ENCODE results near the gene KLF13.

The KLF13 gene

DNA sequence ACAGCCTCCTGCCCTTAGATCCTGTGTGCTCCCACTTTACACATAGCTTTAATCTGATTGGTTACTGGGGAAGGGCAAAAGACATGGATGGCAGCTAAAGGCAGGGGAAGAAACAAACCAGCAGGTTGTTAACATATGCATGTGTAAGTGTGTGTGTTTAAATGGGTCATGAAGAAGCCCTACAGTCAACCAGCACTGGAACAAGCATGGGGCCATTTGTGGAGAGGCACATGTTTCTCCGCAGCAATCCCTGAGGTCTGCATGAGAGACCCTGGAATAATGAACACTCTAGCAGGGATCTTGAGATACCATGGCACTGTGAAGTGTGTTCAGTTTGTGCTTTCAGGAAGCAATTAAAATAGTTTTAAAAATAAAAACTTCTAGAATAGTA is 6.0 kb downstream of the KLF13 start:
- Histone ChIP-seq H3K27ac (ENCODE audit: insufficient read depth, low read length, poor library complexity, severe bottlenecking) (peak overlapping the region; percentile 29), H3K4me3 (ENCODE audit: insufficient read depth, low read depth, low read length, poor library complexity, severe bottlenecking) (no peak overlapping the region), H3K4me1 (ENCODE audit: control insufficient read depth, insufficient read depth, low read length, poor library complexity, severe bottlenecking) (peaks cover 82% of the 10 kb centered on the region), H3K27me3 (replicated peaks; ENCODE audit: control insufficient read depth, insufficient read depth, low read length, poor library complexity, severe bottlenecking) (no peaks in the 10 kb centered on the region), H3K9me3 (ENCODE audit: control insufficient read depth, low read length) (no peaks in the 10 kb centered on the region), H3K36me3 (ENCODE audit: control insufficient read depth, insufficient read depth, low read length) (peaks cover 4% of the 10 kb centered on the region)
- no peak for DNase-seq

DNA sequence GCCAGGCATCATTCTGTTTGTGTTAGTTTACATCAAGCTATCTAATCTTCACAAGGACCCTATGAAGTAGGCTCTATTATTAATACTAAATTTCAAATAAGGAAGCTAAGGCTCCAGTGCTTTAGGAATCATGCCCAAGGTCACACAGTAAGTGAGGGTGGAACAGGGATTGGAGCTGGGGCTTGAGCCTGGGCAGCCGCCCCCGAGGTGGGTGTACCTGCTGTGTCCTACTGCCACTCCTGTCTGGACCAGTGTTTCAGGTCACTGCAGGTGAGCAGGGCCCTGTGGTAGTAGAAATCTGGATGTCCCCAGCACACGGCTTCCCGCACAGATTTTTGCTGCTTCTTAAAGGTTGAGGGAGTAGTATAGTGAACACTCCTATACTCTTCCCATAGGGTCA is 6.5 kb downstream of the KLF13 start:
- H3K27me3 ChIP-seq (replicated peaks; ENCODE audit: control insufficient read depth, insufficient read depth, low read length, poor library complexity, severe bottlenecking): no peaks in the 10 kb centered on the region
- H3K27ac ChIP-seq (ENCODE audit: insufficient read depth, low read length, poor library complexity, severe bottlenecking): peak overlapping the region; percentile 29
- H3K4me3 ChIP-seq (ENCODE audit: insufficient read depth, low read depth, low read length, poor library complexity, severe bottlenecking): no peak overlapping the region
- H3K4me1 ChIP-seq (ENCODE audit: control insufficient read depth, insufficient read depth, low read length, poor library complexity, severe bottlenecking): peaks cover 86% of the 10 kb centered on the region
- DNase-seq: no peak
- H3K9me3 ChIP-seq (ENCODE audit: control insufficient read depth, low read length): no peaks in the 10 kb centered on the region
- H3K36me3 ChIP-seq (ENCODE audit: control insufficient read depth, insufficient read depth, low read length): peaks cover 4% of the 10 kb centered on the region

DNA sequence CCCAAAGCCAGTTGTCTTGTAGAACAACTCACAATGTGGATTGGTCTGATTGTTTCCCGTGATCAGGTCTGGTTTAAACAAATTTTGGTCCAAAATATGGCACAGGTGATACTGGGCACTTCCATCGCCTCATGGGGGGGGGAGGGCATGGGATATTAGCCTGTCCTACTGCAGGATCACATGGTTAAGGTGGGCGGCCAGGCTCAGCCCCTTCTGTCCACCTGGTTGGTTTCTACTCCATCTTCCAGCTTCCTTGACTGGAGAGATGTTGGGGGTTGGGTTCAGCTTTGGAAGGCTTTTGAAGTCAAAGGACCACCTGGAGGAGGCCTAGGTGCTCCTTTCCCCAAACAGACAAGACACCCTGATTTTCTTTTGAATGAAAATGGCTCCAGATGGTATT is 7.2 kb downstream of the KLF13 start:
- DNase-seq: no peak
- peaks cover 4% of the 10 kb centered on the region for H3K36me3 ChIP-seq (ENCODE audit: control insufficient read depth, insufficient read depth, low read length)
- no peak overlapping the region for H3K27ac ChIP-seq (ENCODE audit: insufficient read depth, low read length, poor library complexity, severe bottlenecking)
- H3K9me3 ChIP-seq (ENCODE audit: control insufficient read depth, low read length): no peaks in the 10 kb centered on the region
- H3K4me1 ChIP-seq (ENCODE audit: control insufficient read depth, insufficient read depth, low read length, poor library complexity, severe bottlenecking): peaks cover 92% of the 10 kb centered on the region
- H3K4me3 ChIP-seq (ENCODE audit: insufficient read depth, low read depth, low read length, poor library complexity, severe bottlenecking): no peak overlapping the region
- H3K27me3 ChIP-seq (replicated peaks; ENCODE audit: control insufficient read depth, insufficient read depth, low read length, poor library complexity, severe bottlenecking): no peaks in the 10 kb centered on the region

DNA sequence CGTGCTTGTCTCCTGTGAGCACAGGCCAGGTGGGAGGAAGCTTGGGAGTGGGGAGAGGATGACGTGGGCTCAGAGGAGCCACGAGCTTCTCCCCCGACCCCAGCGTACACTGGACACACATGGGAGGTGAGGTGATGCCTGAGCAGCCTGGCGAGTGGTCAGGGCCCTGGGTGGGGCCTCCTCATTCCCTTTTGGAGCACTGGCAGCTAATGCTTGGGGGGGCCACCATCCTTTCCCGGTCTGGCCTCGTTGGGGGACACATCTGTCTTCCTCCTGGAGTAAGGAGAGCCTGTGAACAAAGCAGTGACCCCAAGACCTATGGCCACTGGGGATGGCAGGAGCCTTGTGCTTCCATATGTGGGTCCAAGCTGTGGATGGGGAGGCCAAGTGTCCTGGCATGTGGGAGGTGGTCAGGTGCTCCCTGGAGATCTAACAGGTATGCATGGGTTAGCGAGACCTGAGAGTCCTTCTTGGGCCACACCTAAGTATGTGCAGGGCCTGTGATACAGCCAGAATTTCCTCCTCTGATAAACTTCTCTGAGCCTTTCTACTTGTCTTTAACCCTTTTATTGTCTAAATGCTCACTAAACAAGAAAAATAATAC is 9.5 kb downstream of the KLF13 start:
- Histone ChIP-seq H3K27ac (ENCODE audit: insufficient read depth, low read length, poor library complexity, severe bottlenecking) (peak overlapping the region; percentile 42), H3K4me1 (ENCODE audit: control insufficient read depth, insufficient read depth, low read length, poor library complexity, severe bottlenecking) (peaks cover 92% of the 10 kb centered on the region), H3K27me3 (replicated peaks; ENCODE audit: control insufficient read depth, insufficient read depth, low read length, poor library complexity, severe bottlenecking) (no peaks in the 10 kb centered on the region), H3K4me3 (ENCODE audit: insufficient read depth, low read depth, low read length, poor library complexity, severe bottlenecking) (no peak overlapping the region), H3K9me3 (ENCODE audit: control insufficient read depth, low read length) (no peaks in the 10 kb centered on the region), H3K36me3 (ENCODE audit: control insufficient read depth, insufficient read depth, low read length) (peaks cover 6% of the 10 kb centered on the region)
- no peak for DNase-seq

DNA sequence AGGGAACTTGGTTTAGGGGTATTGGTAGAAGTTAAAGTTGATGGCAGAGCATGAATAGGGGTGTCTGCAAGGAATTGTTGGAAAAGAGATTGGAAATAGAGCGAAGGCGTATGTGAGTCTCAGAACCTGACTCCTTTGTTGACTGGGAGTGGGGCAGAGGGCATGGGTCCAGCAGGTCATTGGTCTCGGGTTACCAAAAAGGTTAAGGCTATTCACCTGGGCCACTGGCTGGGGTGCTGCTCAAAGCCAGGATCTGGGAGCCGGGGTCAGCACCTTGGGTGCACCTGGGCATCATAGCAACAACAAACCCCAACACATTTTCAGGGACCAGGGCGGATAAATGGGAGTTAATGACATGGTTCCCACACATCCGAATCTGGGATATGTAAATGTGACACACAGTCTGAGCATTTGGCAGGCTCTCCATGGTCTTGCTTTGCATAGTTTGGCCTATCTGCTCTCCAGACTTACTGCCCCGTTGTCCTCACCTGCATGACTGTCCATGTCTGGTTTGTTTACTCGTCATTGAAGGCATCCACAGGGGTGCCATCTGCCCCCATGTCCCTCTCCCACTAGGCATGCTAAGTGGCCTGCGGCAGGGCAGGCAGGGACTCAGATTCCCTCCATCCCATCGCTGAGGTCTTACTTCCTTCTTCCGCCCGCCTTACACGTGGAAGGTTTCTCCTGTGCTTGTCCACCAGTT is 10.1 kb downstream of the KLF13 start:
- Histone ChIP-seq H3K9me3 (ENCODE audit: control insufficient read depth, low read length) (no peaks in the 10 kb centered on the region), H3K4me1 (ENCODE audit: control insufficient read depth, insufficient read depth, low read length, poor library complexity, severe bottlenecking) (peaks cover 91% of the 10 kb centered on the region), H3K36me3 (ENCODE audit: control insufficient read depth, insufficient read depth, low read length) (peaks cover 6% of the 10 kb centered on the region), H3K27ac (ENCODE audit: insufficient read depth, low read length, poor library complexity, severe bottlenecking) (peak overlapping the region; percentile 42), H3K27me3 (replicated peaks; ENCODE audit: control insufficient read depth, insufficient read depth, low read length, poor library complexity, severe bottlenecking) (no peaks in the 10 kb centered on the region), H3K4me3 (ENCODE audit: insufficient read depth, low read depth, low read length, poor library complexity, severe bottlenecking) (no peak overlapping the region)
- no peak for DNase-seq

DNA sequence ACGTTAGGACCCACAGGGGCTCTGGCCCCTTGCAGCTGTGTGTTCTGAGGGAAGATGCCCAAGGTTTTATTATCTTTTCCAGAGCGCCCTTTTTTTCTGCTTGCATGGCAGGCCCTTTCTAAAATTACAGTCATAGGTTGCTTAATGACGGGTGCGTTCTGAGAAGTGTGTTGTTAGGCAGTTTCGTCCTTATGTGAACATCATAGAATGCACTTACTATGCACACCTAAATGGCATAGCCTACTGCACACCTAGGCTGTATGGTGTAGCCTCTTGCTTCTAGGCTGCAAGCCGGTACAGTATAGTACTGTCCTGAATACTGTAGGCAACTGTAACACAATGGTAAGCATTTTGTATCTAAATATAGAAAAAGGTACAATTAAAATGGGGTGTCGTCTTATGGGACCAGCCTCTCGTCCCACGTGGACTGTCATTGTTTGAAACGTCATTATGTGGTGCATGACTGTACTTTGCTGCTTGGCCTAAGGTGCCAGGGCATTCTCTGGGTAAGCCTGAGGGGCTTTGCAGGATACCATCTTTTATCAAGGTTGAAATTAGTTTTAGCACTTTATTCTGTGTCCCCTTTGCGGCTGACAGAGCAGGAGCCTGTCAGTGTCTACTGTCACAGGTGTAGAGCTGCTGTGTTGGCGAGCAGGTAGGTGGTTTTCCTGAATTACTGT is 10.9 kb downstream of the KLF13 start:
- Histone ChIP-seq H3K4me3 (ENCODE audit: insufficient read depth, low read depth, low read length, poor library complexity, severe bottlenecking) (no peak overlapping the region), H3K36me3 (ENCODE audit: control insufficient read depth, insufficient read depth, low read length) (peaks cover 6% of the 10 kb centered on the region), H3K9me3 (ENCODE audit: control insufficient read depth, low read length) (no peaks in the 10 kb centered on the region), H3K27me3 (replicated peaks; ENCODE audit: control insufficient read depth, insufficient read depth, low read length, poor library complexity, severe bottlenecking) (no peaks in the 10 kb centered on the region), H3K27ac (ENCODE audit: insufficient read depth, low read length, poor library complexity, severe bottlenecking) (peak overlapping the region; percentile 61), H3K4me1 (ENCODE audit: control insufficient read depth, insufficient read depth, low read length, poor library complexity, severe bottlenecking) (peaks cover 91% of the 10 kb centered on the region)
- no peak for DNase-seq

DNA sequence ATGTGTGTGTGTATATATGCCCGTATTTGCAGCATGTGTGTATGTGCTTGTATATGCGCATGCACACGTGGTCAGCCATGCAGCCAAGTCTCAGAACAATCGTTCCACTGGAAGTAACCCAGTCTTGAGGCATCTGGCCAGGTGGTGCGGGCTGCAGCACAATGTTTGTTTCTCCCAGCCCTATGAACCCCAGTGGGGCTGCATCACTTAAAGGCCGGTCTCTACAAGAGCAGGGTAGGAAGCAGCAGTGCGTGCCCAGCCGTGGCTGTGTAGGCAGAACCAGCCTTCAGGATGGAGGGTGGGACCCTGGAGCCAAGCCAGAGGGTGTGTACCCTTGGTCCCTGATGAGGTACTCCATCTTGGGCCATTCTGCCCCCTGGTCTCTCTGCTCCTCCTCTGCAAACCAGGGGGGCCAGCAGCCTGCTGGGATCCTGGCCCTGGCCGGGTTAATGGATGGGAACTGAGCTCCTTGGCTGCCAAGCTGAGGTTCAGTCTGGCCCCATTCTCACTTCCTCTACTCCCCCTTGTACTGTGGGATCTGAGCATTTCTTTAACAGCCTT is 11.8 kb downstream of the KLF13 start:
- Histone ChIP-seq H3K27me3 (replicated peaks; ENCODE audit: control insufficient read depth, insufficient read depth, low read length, poor library complexity, severe bottlenecking) (no peaks in the 10 kb centered on the region), H3K4me1 (ENCODE audit: control insufficient read depth, insufficient read depth, low read length, poor library complexity, severe bottlenecking) (peaks cover 93% of the 10 kb centered on the region), H3K9me3 (ENCODE audit: control insufficient read depth, low read length) (no peaks in the 10 kb centered on the region), H3K36me3 (ENCODE audit: control insufficient read depth, insufficient read depth, low read length) (peaks cover 6% of the 10 kb centered on the region), H3K27ac (ENCODE audit: insufficient read depth, low read length, poor library complexity, severe bottlenecking) (peak overlapping the region; percentile 61), H3K4me3 (ENCODE audit: insufficient read depth, low read depth, low read length, poor library complexity, severe bottlenecking) (peak overlapping the region; percentile 16)
- no peak for DNase-seq

DNA sequence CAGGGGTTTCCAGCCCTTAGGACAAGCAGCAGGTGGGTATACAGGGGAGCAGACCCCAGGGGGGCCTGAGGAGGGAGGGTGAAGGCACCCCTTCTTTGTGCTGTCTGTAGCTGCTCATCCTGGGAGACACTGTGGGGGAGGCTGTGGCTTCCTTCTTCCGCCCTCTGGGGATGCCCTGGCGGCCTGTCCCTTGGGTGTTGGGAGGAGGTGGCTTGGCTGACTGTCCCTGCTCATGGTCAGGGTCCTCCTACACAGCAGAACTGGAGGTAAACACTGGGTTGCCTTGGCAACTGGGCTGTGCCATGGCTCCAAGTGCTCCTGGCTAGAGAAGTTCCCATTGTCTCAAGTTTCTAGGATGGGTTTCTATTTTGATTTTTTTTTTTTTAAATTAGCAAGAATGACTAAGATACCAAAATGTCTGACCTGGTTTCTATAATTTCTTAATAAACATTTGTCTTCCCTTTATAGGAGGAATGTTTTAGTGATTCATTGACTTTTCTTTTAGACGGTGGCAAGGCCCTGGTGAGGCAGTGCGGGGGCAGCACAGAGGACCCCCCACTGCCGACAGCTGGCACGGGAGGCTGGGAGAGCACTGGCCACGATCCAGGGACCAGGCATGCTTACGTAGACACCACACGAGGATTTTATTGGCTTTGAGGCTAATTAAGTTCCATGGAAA is 12.4 kb downstream of the KLF13 start:
- Histone ChIP-seq H3K9me3 (ENCODE audit: control insufficient read depth, low read length) (no peaks in the 10 kb centered on the region), H3K4me3 (ENCODE audit: insufficient read depth, low read depth, low read length, poor library complexity, severe bottlenecking) (peak overlapping the region; percentile 16), H3K4me1 (ENCODE audit: control insufficient read depth, insufficient read depth, low read length, poor library complexity, severe bottlenecking) (peaks cover 94% of the 10 kb centered on the region), H3K36me3 (ENCODE audit: control insufficient read depth, insufficient read depth, low read length) (peaks cover 6% of the 10 kb centered on the region), H3K27me3 (replicated peaks; ENCODE audit: control insufficient read depth, insufficient read depth, low read length, poor library complexity, severe bottlenecking) (no peaks in the 10 kb centered on the region), H3K27ac (ENCODE audit: insufficient read depth, low read length, poor library complexity, severe bottlenecking) (peak overlapping the region; percentile 61)
- DNase-seq: no peak

DNA sequence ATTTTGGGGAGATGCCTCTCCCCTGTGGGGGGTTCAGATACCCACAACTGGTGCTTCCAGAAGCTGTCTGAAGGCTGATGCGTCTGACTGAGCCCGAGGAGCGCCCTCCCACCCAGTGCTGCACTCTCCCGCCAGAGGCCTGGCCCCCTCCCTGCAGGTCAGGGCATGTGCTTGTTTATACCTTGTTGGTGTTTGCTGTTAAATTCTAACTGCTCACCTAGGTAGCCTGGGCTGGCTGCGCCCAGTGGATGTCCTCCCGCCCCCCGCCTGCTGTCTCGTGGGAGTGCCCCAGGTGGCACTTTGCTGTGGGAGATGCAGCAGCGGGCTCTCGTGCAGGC is 12.9 kb downstream of the KLF13 start:
- H3K9me3 ChIP-seq (ENCODE audit: control insufficient read depth, low read length): no peaks in the 10 kb centered on the region
- H3K27ac ChIP-seq (ENCODE audit: insufficient read depth, low read length, poor library complexity, severe bottlenecking): peak overlapping the region; percentile 79
- H3K4me1 ChIP-seq (ENCODE audit: control insufficient read depth, insufficient read depth, low read length, poor library complexity, severe bottlenecking): peaks cover 98% of the 10 kb centered on the region
- peak overlapping the region; percentile 22 for H3K4me3 ChIP-seq (ENCODE audit: insufficient read depth, low read depth, low read length, poor library complexity, severe bottlenecking)
- peaks cover 6% of the 10 kb centered on the region for H3K36me3 ChIP-seq (ENCODE audit: control insufficient read depth, insufficient read depth, low read length)
- no peaks in the 10 kb centered on the region for H3K27me3 ChIP-seq (replicated peaks; ENCODE audit: control insufficient read depth, insufficient read depth, low read length, poor library complexity, severe bottlenecking)
- DNase-seq: no peak
